SU-DHL-6 (cell line): Measurements from ENCODE around the gene LIN7C.

Source experiments
- H2AFZ ChIP-seq: fragments of 200-600 bp; sonication (generic); 2 replicates; pipeline ENCODE4 v1.6.1; 2014; ENCODE audit warnings: low read depth, mild to moderate bottlenecking, moderate library complexity, mixed read lengths, antibody characterized with exemption, low read length; ENCODE audit not compliant: severe bottlenecking
- H3F3A ChIP-seq: fragments of 200-600 bp; shearing (Covaris generic); 2 replicates; pipeline ENCODE4 v1.6.0; 2016; ENCODE audit warnings: antibody characterized with exemption, mild to moderate bottlenecking; ENCODE audit not compliant: insufficient read depth
- H3K27ac ChIP-seq: fragments of 200-600 bp; sonication (generic); 2 replicates; pipeline ENCODE4 v1.5.1; 2016; ENCODE audit warnings: low read depth, mild to moderate bottlenecking, low read length, moderate library complexity, mixed read lengths
- H3K27me3 ChIP-seq: fragments of 200-600 bp; sonication (generic), shearing (Covaris generic); 2 replicates; pipeline ENCODE4 v1.6.0; 2014; ENCODE audit warnings: mild to moderate bottlenecking, low read length
- H3K36me3 ChIP-seq: fragments of 200-600 bp; sonication (generic); 2 replicates; pipeline ENCODE4 v1.6.1; 2014; ENCODE audit warnings: mild to moderate bottlenecking, low read length, mixed read lengths
- H3K4me2 ChIP-seq: fragments of 300-600, 200-600 bp; shearing (Covaris generic), sonication (generic); 2 replicates; pipeline ENCODE4 v1.6.0; 2014; ENCODE audit warnings: low read length, low read depth, mild to moderate bottlenecking; ENCODE audit not compliant: poor library complexity, severe bottlenecking
- H3K4me3 ChIP-seq: fragments of 200-600 bp; sonication (generic); 2 replicates; pipeline ENCODE4 v1.5.1; 2014; ENCODE audit warnings: antibody characterized with exemption, low read length, mild to moderate bottlenecking, mixed read lengths; ENCODE audit not compliant: insufficient read depth, poor library complexity, severe bottlenecking
- H3K79me2 ChIP-seq: fragments of 200-600 bp; sonication (generic); 2 replicates; pipeline ENCODE4 v1.6.1; 2014; ENCODE audit warnings: mild to moderate bottlenecking, low read length, moderate library complexity; ENCODE audit not compliant: insufficient read depth
- H3K9ac ChIP-seq: fragments of 200-600 bp; sonication (generic); 2 replicates; pipeline ENCODE4 v1.7.0; 2014; ENCODE audit warnings: mild to moderate bottlenecking, low read length
- H3K9me2 ChIP-seq: fragments of 200-600 bp; sonication (generic); replicated peaks from 2 replicates; pipeline ENCODE4 v1.6.1; 2014; ENCODE audit warnings: low read length; ENCODE audit not compliant: insufficient read depth
- H3K9me3 ChIP-seq: fragments of 200-600 bp; sonication (generic); 2 replicates; pipeline ENCODE4 v1.6.1; 2014; ENCODE audit warnings: low read length, mixed read lengths; ENCODE audit not compliant: insufficient read depth
- H4K20me1 ChIP-seq: fragments of 200-600 bp; sonication (generic); 2 replicates; pipeline ENCODE4 v1.6.1; 2014; ENCODE audit warnings: low read depth, mild to moderate bottlenecking, antibody characterized with exemption, low read length, moderate library complexity, mixed read lengths
- EZH2phosphoT487 ChIP-seq: fragments of 200-600 bp; sonication (generic), shearing (Covaris generic); conservative IDR thresholded peaks from 2 replicates; pipeline ENCODE4 v1.6.1; 2018; ENCODE audit warnings: mild to moderate bottlenecking, antibody characterized with exemption, low read length, moderate library complexity, mixed read lengths
- TF ChIP-seq, protein P1 (sequence below): fragments of 200-600 bp; sonication (generic); IDR thresholded peaks from one replicate; pipeline ENCODE4 v1.5.1; 2017; ENCODE audit warnings: antibody characterized with exemption, mild to moderate bottlenecking, low read length, moderate library complexity; ENCODE audit not compliant: insufficient read depth, poor library complexity, severe bottlenecking

The LIN7C gene

DNA sequence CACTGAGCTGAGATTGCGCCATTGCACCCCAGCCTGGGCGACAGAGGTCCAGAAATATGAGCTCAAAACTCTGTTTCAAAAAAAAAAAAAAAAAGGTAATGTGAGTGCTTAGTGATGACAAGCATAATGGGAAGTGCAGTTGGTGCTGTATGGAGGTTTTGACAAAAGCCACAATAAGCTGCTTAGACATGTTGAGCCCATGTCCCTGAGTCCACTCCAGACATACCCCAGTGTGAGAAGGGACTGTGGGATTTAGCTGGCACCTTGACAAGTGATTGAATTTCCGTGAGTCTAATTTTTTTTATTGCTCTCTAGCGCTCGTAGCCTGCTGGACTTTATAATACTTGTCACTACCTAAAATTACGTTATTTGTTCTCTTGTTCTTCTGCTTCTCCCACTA lies 18.9 kb downstream of the LIN7C start:
- no peaks in the 10 kb centered on the region for H3K9me2 ChIP-seq
- H3K27ac ChIP-seq = no peak overlapping the region
- H3K36me3 ChIP-seq = no peaks in the 10 kb centered on the region
- no peaks in the 10 kb centered on the region for H3K79me2 ChIP-seq
- no peak overlapping the region for H3K9ac ChIP-seq
- H3K4me2 ChIP-seq = no peak overlapping the region
- H3K4me3 ChIP-seq = no peak overlapping the region
- H3K27me3 ChIP-seq = no peaks in the 10 kb centered on the region
- no peaks in the 10 kb centered on the region for H4K20me1 ChIP-seq
- TF ChIP-seq, protein P1, sequence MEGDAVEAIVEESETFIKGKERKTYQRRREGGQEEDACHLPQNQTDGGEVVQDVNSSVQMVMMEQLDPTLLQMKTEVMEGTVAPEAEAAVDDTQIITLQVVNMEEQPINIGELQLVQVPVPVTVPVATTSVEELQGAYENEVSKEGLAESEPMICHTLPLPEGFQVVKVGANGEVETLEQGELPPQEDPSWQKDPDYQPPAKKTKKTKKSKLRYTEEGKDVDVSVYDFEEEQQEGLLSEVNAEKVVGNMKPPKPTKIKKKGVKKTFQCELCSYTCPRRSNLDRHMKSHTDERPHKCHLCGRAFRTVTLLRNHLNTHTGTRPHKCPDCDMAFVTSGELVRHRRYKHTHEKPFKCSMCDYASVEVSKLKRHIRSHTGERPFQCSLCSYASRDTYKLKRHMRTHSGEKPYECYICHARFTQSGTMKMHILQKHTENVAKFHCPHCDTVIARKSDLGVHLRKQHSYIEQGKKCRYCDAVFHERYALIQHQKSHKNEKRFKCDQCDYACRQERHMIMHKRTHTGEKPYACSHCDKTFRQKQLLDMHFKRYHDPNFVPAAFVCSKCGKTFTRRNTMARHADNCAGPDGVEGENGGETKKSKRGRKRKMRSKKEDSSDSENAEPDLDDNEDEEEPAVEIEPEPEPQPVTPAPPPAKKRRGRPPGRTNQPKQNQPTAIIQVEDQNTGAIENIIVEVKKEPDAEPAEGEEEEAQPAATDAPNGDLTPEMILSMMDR = no peak
- TF ChIP-seq EZH2phosphoT487 = no peak
- H2AFZ ChIP-seq = no peak overlapping the region
- H3F3A ChIP-seq = no peaks in the 10 kb centered on the region
- H3K9me3 ChIP-seq = no peaks in the 10 kb centered on the region

- H3K36me3 ChIP-seq = no peaks in the 10 kb centered on the region
- H3K9me2 ChIP-seq = no peaks in the 10 kb centered on the region
- no peaks in the 10 kb centered on the region for H3K79me2 ChIP-seq
- H2AFZ ChIP-seq = no peak overlapping the region
- H3K4me2 ChIP-seq = no peak overlapping the region
- no peak overlapping the region for H3K27ac ChIP-seq
- H3K9ac ChIP-seq = no peak overlapping the region
- H4K20me1 ChIP-seq = no peaks in the 10 kb centered on the region
- no peak overlapping the region for H3K4me3 ChIP-seq
- no peaks in the 10 kb centered on the region for H3K27me3 ChIP-seq
- no peak for TF ChIP-seq EZH2phosphoT487
- TF ChIP-seq, protein P1 = peak; percentile 67
- H3K9me3 ChIP-seq = no peaks in the 10 kb centered on the region
- no peaks in the 10 kb centered on the region for H3F3A ChIP-seq
Measured at GRCh38 chr11:27485930-27486773, 20.4 kb downstream of the LIN7C start.

DNA sequence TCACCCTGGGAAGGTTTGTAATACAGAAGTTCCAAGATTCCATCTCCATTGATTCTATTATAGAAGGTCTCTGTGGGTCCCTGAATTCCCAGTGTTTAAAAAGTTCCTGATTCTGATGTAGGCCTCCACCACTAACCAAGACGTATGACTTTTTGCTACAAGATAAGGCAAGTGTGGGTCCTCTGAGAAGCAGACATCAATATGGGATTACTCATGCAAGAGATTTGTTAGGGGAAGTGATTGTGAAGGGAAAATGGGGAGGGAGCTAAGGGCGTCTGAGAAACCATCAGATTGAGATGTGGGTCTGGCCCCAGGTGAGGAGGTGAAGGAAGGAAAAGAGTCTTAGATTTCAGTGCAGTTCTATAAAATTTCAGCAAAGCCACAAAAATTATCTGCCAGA lies 23.8 kb downstream of the LIN7C start:
- no peaks in the 10 kb centered on the region for H4K20me1 ChIP-seq
- H3K27ac ChIP-seq = no peak overlapping the region
- H3K4me3 ChIP-seq = no peak overlapping the region
- H3K9me2 ChIP-seq = no peaks in the 10 kb centered on the region
- H3K27me3 ChIP-seq = no peaks in the 10 kb centered on the region
- no peak overlapping the region for H3K4me2 ChIP-seq
- no peaks in the 10 kb centered on the region for H3F3A ChIP-seq
- H3K79me2 ChIP-seq = no peaks in the 10 kb centered on the region
- no peaks in the 10 kb centered on the region for H3K9me3 ChIP-seq
- no peak overlapping the region for H3K9ac ChIP-seq
- H3K36me3 ChIP-seq = no peaks in the 10 kb centered on the region
- no peak overlapping the region for H2AFZ ChIP-seq
- TF ChIP-seq, protein P1 = no peak
- no peak for TF ChIP-seq EZH2phosphoT487
